Measurements from ENCODE around the gene ZBTB17. TPM values are rescaled to one million over a fixed set of nuclear protein-coding genes. Genes with fewer than 3 reads are reported as not detected.
A peak's percentile ranks its signal among the peaks of the same experiment; 100 is the strongest.

ZBTB17 gene
- total and polyA plus RNA-seq, 9 of the 15 experiments (the other 6 are each of a cell fraction or from before 2014, with no cell fraction given) = 1.1 to 53.4 (median 29.6) TPM

DNA sequence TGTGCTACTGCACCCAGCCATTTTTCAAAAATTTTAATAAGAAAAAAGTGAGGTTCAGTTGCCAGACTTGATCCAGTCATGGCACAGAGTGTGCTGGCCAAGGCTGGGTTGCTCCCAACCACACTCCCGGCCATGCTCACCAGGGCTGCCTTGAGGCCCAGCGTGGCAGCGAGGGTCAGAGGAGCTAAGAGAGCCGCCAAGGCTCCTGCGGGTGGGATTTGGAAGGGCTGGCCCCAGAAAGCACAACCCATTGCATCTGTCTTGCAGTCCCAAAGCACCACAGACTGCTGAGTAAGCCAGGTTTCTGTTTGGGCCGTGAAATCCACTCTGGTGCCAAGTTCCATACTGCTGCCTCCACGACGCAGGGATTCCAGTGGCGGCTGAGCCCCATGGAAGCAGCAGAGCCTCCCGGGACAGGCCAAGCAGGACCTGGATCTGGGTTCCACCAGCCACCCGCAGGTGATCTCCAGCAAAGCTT lies 22.6 kb downstream of the ZBTB17 start (continued):
- TF ChIP-seq CHD1 (IDR thresholded peaks at IDR 0.05; ENCODE audit: low read length) (peak; percentile 35), FOXA3 (CRISPR knock-in tag; conservative IDR thresholded peaks at IDR 0.05 in 1 of 2, IDR thresholded peaks at IDR 0.05 in 1 of 2) (0 out of 4 replicates have a peak, but pooled peaks of 1 of the 2 experiments have one; percentile 56), PHF21A (IDR thresholded peaks at IDR 0.05; ENCODE audit: borderline replicate concordance, low read depth) (no peak), DNMT1 (IDR thresholded peaks at IDR 0.05) (no peak), ZFX (CRISPR knock-in tag; IDR thresholded peaks at IDR 0.05) (peak; percentile 53), MAFG (tag; conservative IDR thresholded peaks at IDR 0.05) (peak; percentile 36; the same call in 1 of the 2 replicates), ZKSCAN8 (CRISPR knock-in tag; IDR thresholded peaks at IDR 0.05) (peak; percentile 74), ZNF77 (CRISPR knock-in tag; IDR thresholded peaks at IDR 0.05) (no peak), ZNF589 (CRISPR knock-in tag; IDR thresholded peaks at IDR 0.05; ENCODE audit: low read depth) (0 out of 2 replicates have a peak, but pooled peaks have one; percentile 14), ZNF583 (CRISPR knock-in tag; IDR thresholded peaks at IDR 0.05) (no peak), ZC3H4 (CRISPR knock-in tag; IDR thresholded peaks at IDR 0.05; ENCODE audit: borderline replicate concordance) (peak; percentile 26; the same call in 1 of the 2 replicates), SUPT5H (IDR thresholded peaks at IDR 0.05) (no peak), ZNF696 (CRISPR knock-in tag; conservative IDR thresholded peaks at IDR 0.05) (no peak), E2F3 (CRISPR knock-in tag; IDR thresholded peaks at IDR 0.05) (0 out of 2 replicates have a peak, but pooled peaks have one; percentile 11), CREB3 (tag; conservative IDR thresholded peaks at IDR 0.05; ENCODE audit: low read depth) (0 out of 2 replicates have a peak, but pooled peaks have one; percentile 14), HMG20A (CRISPR knock-in tag; conservative IDR thresholded peaks at IDR 0.05) (no peak), CHCHD3 (CRISPR knock-in tag; IDR thresholded peaks at IDR 0.05) (no peak), HDAC1 (IDR thresholded peaks at IDR 0.05) (no peak), MAFF (IDR thresholded peaks at IDR 0.05; ENCODE audit: low read length) (no peak), NR4A1 (CRISPR knock-in tag; IDR thresholded peaks at IDR 0.05) (no peak), NR4A1 (tag; IDR thresholded peaks at IDR 0.05) (peak; percentile 55; the same call in 1 of the 2 replicates)
- TF ChIP-seq, protein P1, sequence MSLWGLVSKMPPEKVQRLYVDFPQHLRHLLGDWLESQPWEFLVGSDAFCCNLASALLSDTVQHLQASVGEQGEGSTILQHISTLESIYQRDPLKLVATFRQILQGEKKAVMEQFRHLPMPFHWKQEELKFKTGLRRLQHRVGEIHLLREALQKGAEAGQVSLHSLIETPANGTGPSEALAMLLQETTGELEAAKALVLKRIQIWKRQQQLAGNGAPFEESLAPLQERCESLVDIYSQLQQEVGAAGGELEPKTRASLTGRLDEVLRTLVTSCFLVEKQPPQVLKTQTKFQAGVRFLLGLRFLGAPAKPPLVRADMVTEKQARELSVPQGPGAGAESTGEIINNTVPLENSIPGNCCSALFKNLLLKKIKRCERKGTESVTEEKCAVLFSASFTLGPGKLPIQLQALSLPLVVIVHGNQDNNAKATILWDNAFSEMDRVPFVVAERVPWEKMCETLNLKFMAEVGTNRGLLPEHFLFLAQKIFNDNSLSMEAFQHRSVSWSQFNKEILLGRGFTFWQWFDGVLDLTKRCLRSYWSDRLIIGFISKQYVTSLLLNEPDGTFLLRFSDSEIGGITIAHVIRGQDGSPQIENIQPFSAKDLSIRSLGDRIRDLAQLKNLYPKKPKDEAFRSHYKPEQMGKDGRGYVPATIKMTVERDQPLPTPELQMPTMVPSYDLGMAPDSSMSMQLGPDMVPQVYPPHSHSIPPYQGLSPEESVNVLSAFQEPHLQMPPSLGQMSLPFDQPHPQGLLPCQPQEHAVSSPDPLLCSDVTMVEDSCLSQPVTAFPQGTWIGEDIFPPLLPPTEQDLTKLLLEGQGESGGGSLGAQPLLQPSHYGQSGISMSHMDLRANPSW (CRISPR knock-in tag; IDR thresholded peaks at IDR 0.05) = no peak
- TF ChIP-seq, protein P2, sequence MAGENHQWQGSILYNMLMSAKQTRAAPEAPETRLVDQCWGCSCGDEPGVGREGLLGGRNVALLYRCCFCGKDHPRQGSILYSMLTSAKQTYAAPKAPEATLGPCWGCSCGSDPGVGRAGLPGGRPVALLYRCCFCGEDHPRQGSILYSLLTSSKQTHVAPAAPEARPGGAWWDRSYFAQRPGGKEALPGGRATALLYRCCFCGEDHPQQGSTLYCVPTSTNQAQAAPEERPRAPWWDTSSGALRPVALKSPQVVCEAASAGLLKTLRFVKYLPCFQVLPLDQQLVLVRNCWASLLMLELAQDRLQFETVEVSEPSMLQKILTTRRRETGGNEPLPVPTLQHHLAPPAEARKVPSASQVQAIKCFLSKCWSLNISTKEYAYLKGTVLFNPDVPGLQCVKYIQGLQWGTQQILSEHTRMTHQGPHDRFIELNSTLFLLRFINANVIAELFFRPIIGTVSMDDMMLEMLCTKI (IDR thresholded peaks at IDR 0.05; ENCODE audit: partially characterized antibody) = no peak
- TF ChIP-seq, protein P3, sequence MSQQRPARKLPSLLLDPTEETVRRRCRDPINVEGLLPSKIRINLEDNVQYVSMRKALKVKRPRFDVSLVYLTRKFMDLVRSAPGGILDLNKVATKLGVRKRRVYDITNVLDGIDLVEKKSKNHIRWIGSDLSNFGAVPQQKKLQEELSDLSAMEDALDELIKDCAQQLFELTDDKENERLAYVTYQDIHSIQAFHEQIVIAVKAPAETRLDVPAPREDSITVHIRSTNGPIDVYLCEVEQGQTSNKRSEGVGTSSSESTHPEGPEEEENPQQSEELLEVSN (IDR thresholded peaks at IDR 0.05; ENCODE audit: borderline replicate concordance in 1 of 2, extremely low read depth in 1 of 2, insufficient read depth in 1 of 2, insufficient read length in 1 of 2, low read depth in 1 of 2, low read length in 1 of 2, poor library complexity in 1 of 2, severe bottlenecking in 1 of 2) = peak in 1 of 2 experiments; percentile 26

All from K562 (cell line).